Loucy (cell line): ENCODE data around the gene FOXP1.

Experiments
- H2AFZ ChIP-seq: fragments of 200-600 bp; sonication (generic); 2 replicates; pipeline ENCODE4 v1.6.0; 2016; ENCODE audit warnings: antibody characterized with exemption, mild to moderate bottlenecking, low read length, moderate library complexity
- H3F3A ChIP-seq: fragments of 200-600 bp; 2 replicates; pipeline ENCODE4 v1.6.0; 2016; ENCODE audit warnings: antibody characterized with exemption, low read depth, mild to moderate bottlenecking
- H3K27me3 ChIP-seq: fragments of 200-600 bp; sonication (generic); 2 replicates; pipeline ENCODE4 v1.6.1; 2014; ENCODE audit warnings: low read length, mild to moderate bottlenecking; ENCODE audit not compliant: insufficient read depth, poor library complexity, severe bottlenecking
- H3K36me3 ChIP-seq: fragments of 200-600 bp; sonication (generic); 2 replicates; pipeline ENCODE4 v1.6.1; 2016; ENCODE audit warnings: low read length; ENCODE audit not compliant: insufficient read depth
- H3K4me1 ChIP-seq: fragments of 200-600 bp; sonication (generic); 2 replicates; pipeline ENCODE4 v1.5.1; 2014; ENCODE audit warnings: low read length, mild to moderate bottlenecking; ENCODE audit not compliant: insufficient read depth, poor library complexity, severe bottlenecking
- H3K4me2 ChIP-seq: fragments of 200-600 bp; sonication (generic); 2 replicates; pipeline ENCODE4 v1.6.0; 2014; ENCODE audit warnings: antibody characterized with exemption, low read length, low read depth, mild to moderate bottlenecking; ENCODE audit not compliant: poor library complexity, severe bottlenecking
- H3K4me3 ChIP-seq: fragments of 200-600 bp; sonication (generic); 2 replicates; pipeline ENCODE4 v1.5.1; 2014; ENCODE audit warnings: low read length, mild to moderate bottlenecking, mixed read lengths; ENCODE audit not compliant: poor library complexity, severe bottlenecking
- H3K79me2 ChIP-seq: fragments of 200-600 bp; sonication (generic); 2 replicates; pipeline ENCODE4 v1.6.1; 2014; ENCODE audit warnings: low read length; ENCODE audit not compliant: insufficient read depth
- H3K9ac ChIP-seq: fragments of 200-600 bp; sonication (generic); 2 replicates; pipeline ENCODE4 v1.6.0; 2014; ENCODE audit warnings: mild to moderate bottlenecking, low read depth, low read length, moderate library complexity; ENCODE audit not compliant: poor library complexity, severe bottlenecking
- H3K9me2 ChIP-seq: fragments of 200-600 bp; sonication (generic); replicated peaks from 2 replicates; pipeline ENCODE4 v1.6.1; 2016; ENCODE audit warnings: low read depth, low read length, mixed read lengths
- H3K9me3 ChIP-seq: fragments of 200-600 bp; sonication (generic); 2 replicates; pipeline ENCODE4 v1.6.1; 2014; ENCODE audit warnings: mild to moderate bottlenecking, antibody characterized with exemption, low read length, low read depth; ENCODE audit not compliant: insufficient read depth
- H4K20me1 ChIP-seq: fragments of 200-600 bp; sonication (generic); 2 replicates; pipeline ENCODE4 v1.6.0; 2014; ENCODE audit warnings: antibody characterized with exemption, low read length, mild to moderate bottlenecking; ENCODE audit not compliant: insufficient read depth, poor library complexity, severe bottlenecking
- CTCF ChIP-seq: fragments of 200-600 bp; sonication (generic); conservative IDR thresholded peaks from 2 replicates; pipeline ENCODE4 v1.5.1; 2014; ENCODE audit warnings: mild to moderate bottlenecking, antibody characterized with exemption, low read length
- EZH2phosphoT487 ChIP-seq: fragments of 200-600 bp; IDR thresholded peaks from 2 replicates; pipeline ENCODE4 v1.6.1; 2018; ENCODE audit warnings: antibody characterized with exemption, mild to moderate bottlenecking, moderate library complexity, borderline replicate concordance

FOXP1 gene

GRCh38 chr3:71203727-71204488, 379.6 kb downstream of the FOXP1 start:
- Histone ChIP-seq H3K27me3 (no peaks in the 10 kb centered on the region), H3K79me2 (peaks cover 27% of the 10 kb centered on the region), H3K4me3 (no peak overlapping the region), H3K4me1 (peaks cover 20% of the 10 kb centered on the region), H4K20me1 (no peaks in the 10 kb centered on the region), H3K36me3 (no peaks in the 10 kb centered on the region), H3K4me2 (no peak overlapping the region), H2AFZ (no peak overlapping the region), H3K9me3 (no peaks in the 10 kb centered on the region), H3K9ac (no peak overlapping the region), H3F3A (no peaks in the 10 kb centered on the region), H3K9me2 (no peaks in the 10 kb centered on the region)
- TF ChIP-seq EZH2phosphoT487 (no peak), CTCF (no peak)

- Histone ChIP-seq H2AFZ (no peak overlapping the region), H3K4me3 (no peak overlapping the region), H3F3A (no peaks in the 10 kb centered on the region), H3K9ac (no peak overlapping the region), H3K9me2 (no peaks in the 10 kb centered on the region), H3K4me1 (peaks cover 20% of the 10 kb centered on the region), H3K79me2 (peaks cover 27% of the 10 kb centered on the region), H3K36me3 (no peaks in the 10 kb centered on the region; the same call in 1 of the 2 replicates), H3K4me2 (no peak overlapping the region), H4K20me1 (no peaks in the 10 kb centered on the region), H3K9me3 (no peaks in the 10 kb centered on the region), H3K27me3 (no peaks in the 10 kb centered on the region)
- TF ChIP-seq CTCF (no peak), EZH2phosphoT487 (no peak)
These were observed 380.5 kb downstream of the FOXP1 start for GRCh38 chr3:71202848-71203533.

GRCh38 chr3:71201939-71202338, 381.6 kb downstream of the FOXP1 start:
- no peaks in the 10 kb centered on the region for H3K9me3 ChIP-seq
- peaks cover 8% of the 10 kb centered on the region; the same call in 1 of the 2 replicates for H3K36me3 ChIP-seq
- no peak overlapping the region for H3K4me2 ChIP-seq
- H3K9ac ChIP-seq = no peak overlapping the region
- TF ChIP-seq EZH2phosphoT487 = no peak
- no peak for TF ChIP-seq CTCF
- no peak overlapping the region for H3K4me3 ChIP-seq
- no peaks in the 10 kb centered on the region for H3K9me2 ChIP-seq
- no peak overlapping the region for H2AFZ ChIP-seq
- H4K20me1 ChIP-seq = no peaks in the 10 kb centered on the region
- peaks cover 20% of the 10 kb centered on the region for H3K4me1 ChIP-seq
- H3K79me2 ChIP-seq = peaks cover 27% of the 10 kb centered on the region
- no peaks in the 10 kb centered on the region for H3K27me3 ChIP-seq
- H3F3A ChIP-seq = no peaks in the 10 kb centered on the region
